ENCODE data around the gene SNX13. TPM values are rescaled to one million over a fixed set of nuclear protein-coding genes. Genes with fewer than 3 reads are reported as not detected.
A peak's percentile ranks its signal among the peaks of the same experiment; 100 is the strongest.

The SNX13 gene
- total and polyA plus RNA-seq, 12 donors, result 7.1 to 57.7 (median 44.6) TPM

GRCh38 chr7:17932770-17933169 lies 7.5 kb downstream of the SNX13 start:
- no peaks in the 10 kb centered on the region for H3K27me3 ChIP-seq
- H3K9me3 ChIP-seq, result no peaks in the 10 kb centered on the region
- peaks cover 0 to 100% (median 79%) of the 10 kb centered on the region in 9 donors for H3K4me1 ChIP-seq
- no peak overlapping the region for H3K27ac ChIP-seq
- peak in 4 of 8 donors; percentile 76 to 81 (median 78) for ATAC-seq
- DNase-seq, result no peak
- TF ChIP-seq CTCF (IDR thresholded peaks at IDR 0.05), result no peak
- H3K4me3 ChIP-seq, result no peak overlapping the region
- H3K36me3 ChIP-seq, result no peaks in the 10 kb centered on the region
- WGBS, 2 donors, result 46 to 62% methylated on average over 2 of the region's 2 CpGs
- intact Hi-C loops (cut with DNase I), result no loop called here

DNA sequence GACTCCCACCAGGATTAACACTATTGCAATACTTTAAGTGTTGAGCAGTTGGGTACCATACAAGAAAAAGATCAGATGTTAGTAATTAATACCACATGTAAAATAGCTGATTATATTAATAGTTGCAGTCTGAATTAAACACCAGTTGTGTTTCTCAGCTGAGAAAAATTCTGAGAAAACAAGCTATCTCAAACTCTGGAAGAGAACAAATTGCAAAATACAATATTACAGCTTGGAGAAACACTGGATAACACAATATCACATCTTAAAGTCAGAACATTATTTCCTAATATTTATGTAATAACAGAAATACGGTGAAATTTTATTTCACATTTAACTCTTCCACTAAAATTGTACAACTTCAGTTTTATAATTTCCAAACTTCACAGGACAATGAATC lies 9.2 kb downstream of the SNX13 start:
- TF ChIP-seq CTCF (IDR thresholded peaks at IDR 0.05), result no peak
- Histone ChIP-seq H3K27me3 (no peaks in the 10 kb centered on the region), H3K36me3 (no peaks in the 10 kb centered on the region), H3K4me3 (no peak overlapping the region), H3K4me1 (peaks cover 0 to 87% (median 69%) of the 10 kb centered on the region in 9 donors), H3K27ac (no peak overlapping the region), H3K9me3 (no peaks in the 10 kb centered on the region)
- ATAC-seq (peak in 2 of 8 donors; percentile 29 to 39), DNase-seq (no peak)
- WGBS, 2 donors, result 80 to 86% methylated on average over 1 of the region's 1 CpG
- intact Hi-C loops (cut with DNase I), result no loop called here

DNA sequence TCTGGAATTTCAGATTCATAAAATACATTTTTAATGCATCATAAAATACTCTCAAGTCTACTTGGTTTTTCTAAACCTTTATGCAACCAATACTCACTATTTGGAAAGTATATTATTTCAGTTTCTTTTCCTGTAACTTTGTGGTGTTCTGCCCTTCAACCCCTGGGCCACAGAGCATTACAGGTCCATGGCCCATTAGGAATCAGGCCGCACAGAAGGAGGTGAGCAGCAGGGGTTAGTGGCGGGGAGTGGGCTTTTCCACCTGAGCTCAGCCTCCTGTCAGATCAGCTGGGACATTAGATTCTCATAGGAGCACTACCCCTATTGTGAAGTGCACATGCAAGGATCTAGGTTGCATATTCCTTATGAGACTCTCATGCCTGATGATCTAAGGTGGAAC lies 9.7 kb downstream of the SNX13 start:
- peak in 1 of 8 donors; percentile 24 for ATAC-seq
- 94 to 97% methylated on average over 2 of the region's 2 CpGs for WGBS, 2 donors
- H3K27me3 ChIP-seq, result no peaks in the 10 kb centered on the region
- no peaks in the 10 kb centered on the region for H3K36me3 ChIP-seq
- intact Hi-C loops (cut with DNase I), result no loop called here
- H3K9me3 ChIP-seq, result no peaks in the 10 kb centered on the region
- DNase-seq, result no peak
- no peak for TF ChIP-seq CTCF (IDR thresholded peaks at IDR 0.05)
- H3K4me3 ChIP-seq, result no peak overlapping the region
- peaks cover 0 to 81% (median 66%) of the 10 kb centered on the region in 9 donors for H3K4me1 ChIP-seq
- no peak overlapping the region for H3K27ac ChIP-seq

DNA sequence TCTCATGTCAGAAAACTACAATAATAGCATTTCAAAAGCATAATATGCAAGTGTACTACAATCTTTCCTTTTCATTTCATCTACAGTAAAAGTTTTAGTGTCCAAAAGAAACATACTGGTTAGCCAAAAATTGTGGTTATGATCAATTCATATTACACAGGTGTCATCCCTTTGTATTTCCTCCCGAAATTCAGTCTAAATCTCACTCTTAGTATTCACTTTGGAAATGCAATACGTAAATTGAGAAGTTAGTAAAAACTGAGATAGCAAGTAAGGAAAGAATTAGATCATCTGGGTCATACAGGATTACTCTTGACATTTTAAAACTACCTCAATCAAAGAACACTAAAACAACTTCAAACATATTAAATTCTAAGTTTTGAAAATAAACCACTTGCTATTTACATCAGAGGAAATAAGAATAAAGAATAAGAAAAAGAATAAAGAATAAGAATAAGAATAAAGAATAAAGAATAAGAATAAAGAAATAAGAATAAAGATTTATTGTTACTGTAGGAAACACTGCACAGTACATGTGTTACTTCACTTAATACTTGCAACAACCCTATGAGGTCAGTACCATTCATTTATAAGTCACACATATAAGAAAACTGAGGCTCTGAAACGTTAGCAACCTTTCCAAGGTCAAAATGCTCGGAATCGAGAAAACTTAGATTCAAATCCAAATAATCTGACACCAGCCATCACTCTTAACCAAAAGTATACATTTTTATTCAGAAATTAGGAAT lies 10.5 kb downstream of the SNX13 start:
- no peak overlapping the region for H3K4me3 ChIP-seq
- WGBS, 2 donors, result 77 to 78% methylated on average over 5 of the region's 5 CpGs
- intact Hi-C loops (cut with DNase I), result no loop called here

More for the DNA sequence above, 10.5 kb downstream of the SNX13 start:
- Histone ChIP-seq H3K36me3 (no peaks in the 10 kb centered on the region), H3K27me3 (no peaks in the 10 kb centered on the region), H3K9me3 (no peaks in the 10 kb centered on the region), H3K4me1 (peaks cover 0 to 75% (median 58%) of the 10 kb centered on the region in 9 donors), H3K27ac (no peak overlapping the region)
- DNase-seq (no peak), ATAC-seq (no peak)
- no peak for TF ChIP-seq CTCF (IDR thresholded peaks at IDR 0.05)
